Thoracic aorta (tissue), 2 donors: ENCODE measurements around the gene CA9. TPM values are rescaled to one million over a fixed set of nuclear protein-coding genes. Genes with fewer than 3 reads are reported as not detected.

ENCODE experiments used
- ATAC-seq: fragments of 150-250 bp; one replicate; pipeline ENCODE4 v1.8.0; 2017; ENCODE audit warnings: low read depth; ENCODE audit not compliant: insufficient number of reproducible peaks, low FRiP score
- DNase-seq: peaks from one replicate; pipeline ENCODE4 v3.0.0-alpha.2; 2020; ENCODE audit warnings: low spot score
- H3K27ac ChIP-seq, 2 donors: fragments of 200-600 bp; sonication (generic); 1 replicate in 1 of 2; 2 replicates in 1 of 2; pipeline ENCODE4 v1.5.1; 2016; ENCODE audit warnings: mild to moderate bottlenecking in 2 of 2, moderate library complexity in 2 of 2
- H3K27me3 ChIP-seq: fragments of 200-600 bp; sonication (generic); replicated peaks from 2 replicates; pipeline ENCODE4 v1.6.0; 2016; ENCODE audit warnings: mild to moderate bottlenecking; ENCODE audit not compliant: insufficient read depth
- H3K36me3 ChIP-seq: fragments of 200-600 bp; sonication (generic); one replicate; pipeline ENCODE4 v1.5.1; 2016
- H3K4me1 ChIP-seq, 2 donors: fragments of 200-600 bp; sonication (generic); 1 replicate in 1 of 2; 2 replicates in 1 of 2; pipeline versions ENCODE4 v1.5.1 to v1.6.0; 2016; ENCODE audit warnings: low read depth in 2 of 2, mild to moderate bottlenecking in 1 of 2; ENCODE audit not compliant: control insufficient read depth in 1 of 2
- H3K4me3 ChIP-seq: fragments of 200-600 bp; sonication (generic); 2 replicates; pipeline ENCODE4 v1.5.1; 2016; ENCODE audit warnings: mild to moderate bottlenecking
- H3K9me3 ChIP-seq: fragments of 200-600 bp; sonication (generic); 2 replicates; pipeline ENCODE4 v1.5.1; 2016
- CTCF ChIP-seq: fragments of 200-600 bp; sonication (generic); IDR thresholded peaks from one replicate; pipeline ENCODE4 v1.5.1; 2019; ENCODE audit warnings: antibody characterized with exemption
- total RNA-seq, 2 donors: library from RNA; depleted of rRNA; stranded (reverse); fragments of >200 nt; gene quantifications; one replicate each; pipeline versions ENCODE4 v1.1.0 to v1.2.3, GENCODE V29; 2016

The CA9 gene
- total RNA-seq, 2 donors from 2014 or later: 10.7 TPM; not detected in 1

GRCh38 chr9:35656831-35657545 lies 16.7 kb upstream of the CA9 start:
- Histone ChIP-seq H3K27me3 (no peaks in the 10 kb centered on the region), H3K9me3 (no peaks in the 10 kb centered on the region), H3K4me1 (peaks cover 22 to 45% of the 10 kb centered on the region in 2 donors), H3K4me3 (peak overlapping the region; percentile 98), H3K36me3 (peaks cover 10% of the 10 kb centered on the region), H3K27ac (peak overlapping the region; percentile 99)
- no peak for TF ChIP-seq CTCF
- no peak for ATAC-seq
- no peak for DNase-seq

GRCh38 chr9:35657546-35658136 lies 16.1 kb upstream of the CA9 start, which contains the start of gene RMRP:
Gene RMRP (minus strand): TSS chr9:35658019.
- peak; percentile 88 for DNase-seq
- ATAC-seq: peak; percentile 89

GRCh38 chr9:35658137-35658967 lies 15.4 kb upstream of the CA9 start, which contains the start of gene CCDC107:
Gene CCDC107 (plus strand): TSS chr9:35658292. CDS start chr9:35658380, 88 bp downstream.
- Histone ChIP-seq H3K9me3 (no peaks in the 10 kb centered on the region), H3K27me3 (no peaks in the 10 kb centered on the region), H3K36me3 (peaks cover 10% of the 10 kb centered on the region), H3K27ac (peak within 1 kb of the TSS; percentile 99), H3K4me3 (peak within 1 kb of the TSS; percentile 98), H3K4me1 (peaks cover 22 to 44% of the 10 kb centered on the region in 2 donors)
- peak; percentile 72 for ATAC-seq
- TF ChIP-seq CTCF: peak; percentile 47
- DNase-seq: no peak

More at GRCh38 chr9:35657546-35658136, 16.1 kb upstream of the CA9 start, which contains the start of gene RMRP:
- Histone ChIP-seq H3K27ac (peak within 1 kb of the TSS; percentile 99), H3K4me3 (peak within 1 kb of the TSS; percentile 98), H3K9me3 (no peaks in the 10 kb centered on the region), H3K36me3 (peaks cover 10% of the 10 kb centered on the region), H3K27me3 (no peaks in the 10 kb centered on the region), H3K4me1 (peaks cover 22 to 46% of the 10 kb centered on the region in 2 donors)
- peak; percentile 57 for TF ChIP-seq CTCF

- Histone ChIP-seq H3K4me3 (peak overlapping the region; percentile 98), H3K27ac (peak overlapping the region; percentile 99), H3K27me3 (no peaks in the 10 kb centered on the region), H3K36me3 (peaks cover 10% of the 10 kb centered on the region), H3K4me1 (peaks cover 22 to 48% of the 10 kb centered on the region in 2 donors), H3K9me3 (no peaks in the 10 kb centered on the region)
- peak; percentile 10 for ATAC-seq
- no peak for TF ChIP-seq CTCF
- no peak for DNase-seq
These were observed 14.8 kb upstream of the CA9 start for GRCh38 chr9:35658968-35659220.

- H3K4me1 ChIP-seq: peaks cover 22 to 53% of the 10 kb centered on the region in 2 donors
- no peak for TF ChIP-seq CTCF
- H3K9me3 ChIP-seq: no peaks in the 10 kb centered on the region
- ATAC-seq (peak; percentile 66), DNase-seq (no peak)
- peak overlapping the region; percentile 99 for H3K27ac ChIP-seq
- H3K36me3 ChIP-seq: peaks cover 10% of the 10 kb centered on the region
- peak overlapping the region; percentile 98 for H3K4me3 ChIP-seq
- no peaks in the 10 kb centered on the region for H3K27me3 ChIP-seq
These were observed 14.4 kb upstream of the CA9 start for GRCh38 chr9:35659340-35659739.
